IMR-90 (cell line): ENCODE results near the gene CAPS.

ENCODE experiments used
- CEBPB ChIP-seq: IDR thresholded peaks from 2 replicates; pipeline ENCODE4 v1.6.1; 2012; ENCODE audit warnings: low read depth, low read length, improper control_type of control experiment
- RAD21 ChIP-seq: IDR thresholded peaks from 2 replicates; pipeline ENCODE4 v1.6.1; 2012; ENCODE audit warnings: low read length, improper control_type of control experiment
- USF2 ChIP-seq: fragments of 150-350 bp; IDR thresholded peaks from 2 replicates; pipeline ENCODE4 v1.6.1; 2017; ENCODE audit warnings: mild to moderate bottlenecking, antibody characterized with exemption, low read length, low read depth
- TF ChIP-seq, protein P1 (sequence below): conservative IDR thresholded peaks from 2 replicates; pipeline ENCODE4 v1.5.1; 2012; ENCODE audit warnings: mild to moderate bottlenecking, low read depth, low read length, improper control_type of control experiment

- TF ChIP-seq, protein P1, sequence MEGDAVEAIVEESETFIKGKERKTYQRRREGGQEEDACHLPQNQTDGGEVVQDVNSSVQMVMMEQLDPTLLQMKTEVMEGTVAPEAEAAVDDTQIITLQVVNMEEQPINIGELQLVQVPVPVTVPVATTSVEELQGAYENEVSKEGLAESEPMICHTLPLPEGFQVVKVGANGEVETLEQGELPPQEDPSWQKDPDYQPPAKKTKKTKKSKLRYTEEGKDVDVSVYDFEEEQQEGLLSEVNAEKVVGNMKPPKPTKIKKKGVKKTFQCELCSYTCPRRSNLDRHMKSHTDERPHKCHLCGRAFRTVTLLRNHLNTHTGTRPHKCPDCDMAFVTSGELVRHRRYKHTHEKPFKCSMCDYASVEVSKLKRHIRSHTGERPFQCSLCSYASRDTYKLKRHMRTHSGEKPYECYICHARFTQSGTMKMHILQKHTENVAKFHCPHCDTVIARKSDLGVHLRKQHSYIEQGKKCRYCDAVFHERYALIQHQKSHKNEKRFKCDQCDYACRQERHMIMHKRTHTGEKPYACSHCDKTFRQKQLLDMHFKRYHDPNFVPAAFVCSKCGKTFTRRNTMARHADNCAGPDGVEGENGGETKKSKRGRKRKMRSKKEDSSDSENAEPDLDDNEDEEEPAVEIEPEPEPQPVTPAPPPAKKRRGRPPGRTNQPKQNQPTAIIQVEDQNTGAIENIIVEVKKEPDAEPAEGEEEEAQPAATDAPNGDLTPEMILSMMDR: no peak
- no peak for TF ChIP-seq CEBPB
- no peak for TF ChIP-seq USF2
- TF ChIP-seq RAD21: no peak
These were observed 36.2 kb upstream of the CAPS start for GRCh38 chr19:5877882-5878281.
